Measurements from ENCODE around the gene PTPN11. TPM values are rescaled to one million over a fixed set of nuclear protein-coding genes. Genes with fewer than 3 reads are reported as not detected.

PTPN11 gene
- 70.3 TPM for polyA plus RNA-seq (2013, experiment 1 of 2)
- polyA plus RNA-seq (2013, experiment 2 of 2), result 69.8 TPM

- peaks cover 22% of the 10 kb centered on the region for H3K36me3 ChIP-seq (ENCODE audit: control insufficient read depth, insufficient read depth, low read length)
- peak within 1 kb of the TSS; percentile 97 for H3K27ac ChIP-seq (ENCODE audit: low read depth, low read length, severe bottlenecking)
- H3K4me3 ChIP-seq (ENCODE audit: extremely low read depth, insufficient read depth, low read length, poor library complexity, severe bottlenecking), result peak within 1 kb of the TSS; percentile 84
- H3K9me3 ChIP-seq (ENCODE audit: control insufficient read depth, low read length), result no peaks in the 10 kb centered on the region
- WGBS, 2 experiments (ENCODE audit: insufficient coverage in 2 of 2), result 0% methylated on average over 62 to 79 of the region's 89 CpGs
- H3K4me1 ChIP-seq (ENCODE audit: control insufficient read depth, insufficient read depth, low read length, poor library complexity, severe bottlenecking), result no peaks in the 10 kb centered on the region
These were observed at the start of gene PTPN11 for GRCh38 chr12:112418608-112419296. Gene PTPN11 (plus strand): TSS chr12:112418947. CDS start chr12:112419112, 165 bp downstream.

GRCh38 chr12:112370199-112370598, 48.5 kb upstream of the PTPN11 start:
- Histone ChIP-seq H3K36me3 (ENCODE audit: control insufficient read depth, insufficient read depth, low read length) (peaks cover 3% of the 10 kb centered on the region), H3K4me1 (ENCODE audit: control insufficient read depth, insufficient read depth, low read length, poor library complexity, severe bottlenecking) (peaks cover 3% of the 10 kb centered on the region), H3K9me3 (ENCODE audit: control insufficient read depth, low read length) (no peaks in the 10 kb centered on the region), H3K27ac (ENCODE audit: low read depth, low read length, severe bottlenecking) (no peak overlapping the region), H3K4me3 (ENCODE audit: extremely low read depth, insufficient read depth, low read length, poor library complexity, severe bottlenecking) (no peak overlapping the region)
- WGBS, 2 experiments (ENCODE audit: insufficient coverage in 2 of 2), result no CpG with 5 or more reads among the region's 1 CpG

GRCh38 chr12:112370868-112371510, 47.8 kb upstream of the PTPN11 start:
- peaks cover 6% of the 10 kb centered on the region for H3K36me3 ChIP-seq (ENCODE audit: control insufficient read depth, insufficient read depth, low read length)
- H3K4me3 ChIP-seq (ENCODE audit: extremely low read depth, insufficient read depth, low read length, poor library complexity, severe bottlenecking), result no peak overlapping the region
- WGBS, 2 experiments (ENCODE audit: insufficient coverage in 2 of 2), result 91 to 92% methylated on average over 6 of the region's 8 CpGs
- H3K27ac ChIP-seq (ENCODE audit: low read depth, low read length, severe bottlenecking), result no peak overlapping the region
- peaks cover 3% of the 10 kb centered on the region for H3K4me1 ChIP-seq (ENCODE audit: control insufficient read depth, insufficient read depth, low read length, poor library complexity, severe bottlenecking)
- H3K9me3 ChIP-seq (ENCODE audit: control insufficient read depth, low read length), result no peaks in the 10 kb centered on the region

GRCh38 chr12:112374166-112374740, 44.5 kb upstream of the PTPN11 start:
- no peak overlapping the region for H3K27ac ChIP-seq (ENCODE audit: low read depth, low read length, severe bottlenecking)
- H3K36me3 ChIP-seq (ENCODE audit: control insufficient read depth, insufficient read depth, low read length), result peaks cover 6% of the 10 kb centered on the region
- no peak overlapping the region for H3K4me3 ChIP-seq (ENCODE audit: extremely low read depth, insufficient read depth, low read length, poor library complexity, severe bottlenecking)
- no peaks in the 10 kb centered on the region for H3K9me3 ChIP-seq (ENCODE audit: control insufficient read depth, low read length)
- 100% methylated on average over 1 to 2 of the region's 3 CpGs for WGBS, 2 experiments (ENCODE audit: insufficient coverage in 2 of 2)
- H3K4me1 ChIP-seq (ENCODE audit: control insufficient read depth, insufficient read depth, low read length, poor library complexity, severe bottlenecking), result peaks cover 3% of the 10 kb centered on the region

GRCh38 chr12:112375105-112375504, 43.6 kb upstream of the PTPN11 start:
- H3K27ac ChIP-seq (ENCODE audit: low read depth, low read length, severe bottlenecking), result no peak overlapping the region
- H3K4me1 ChIP-seq (ENCODE audit: control insufficient read depth, insufficient read depth, low read length, poor library complexity, severe bottlenecking), result peaks cover 3% of the 10 kb centered on the region
- peaks cover 6% of the 10 kb centered on the region for H3K36me3 ChIP-seq (ENCODE audit: control insufficient read depth, insufficient read depth, low read length)
- H3K9me3 ChIP-seq (ENCODE audit: control insufficient read depth, low read length), result no peaks in the 10 kb centered on the region
- 100% methylated on average over 1 of the region's 5 CpGs; no CpG with 5 or more reads in 1 of the 2 experiments for WGBS, 2 experiments (ENCODE audit: insufficient coverage in 2 of 2)
- no peak overlapping the region for H3K4me3 ChIP-seq (ENCODE audit: extremely low read depth, insufficient read depth, low read length, poor library complexity, severe bottlenecking)

GRCh38 chr12:112380663-112381405, 37.9 kb upstream of the PTPN11 start:
- Histone ChIP-seq H3K4me1 (ENCODE audit: control insufficient read depth, insufficient read depth, low read length, poor library complexity, severe bottlenecking) (peaks cover 3% of the 10 kb centered on the region), H3K36me3 (ENCODE audit: control insufficient read depth, insufficient read depth, low read length) (no peaks in the 10 kb centered on the region), H3K9me3 (ENCODE audit: control insufficient read depth, low read length) (no peaks in the 10 kb centered on the region), H3K27ac (ENCODE audit: low read depth, low read length, severe bottlenecking) (no peak overlapping the region), H3K4me3 (ENCODE audit: extremely low read depth, insufficient read depth, low read length, poor library complexity, severe bottlenecking) (peak overlapping the region; percentile 70)
- 56 to 59% methylated on average over 28 to 31 of the region's 34 CpGs for WGBS, 2 experiments (ENCODE audit: insufficient coverage in 2 of 2)

GRCh38 chr12:112381406-112381882, 37.3 kb upstream of the PTPN11 start:
- Histone ChIP-seq H3K4me3 (ENCODE audit: extremely low read depth, insufficient read depth, low read length, poor library complexity, severe bottlenecking) (peak overlapping the region; percentile 70), H3K4me1 (ENCODE audit: control insufficient read depth, insufficient read depth, low read length, poor library complexity, severe bottlenecking) (peaks cover 3% of the 10 kb centered on the region), H3K27ac (ENCODE audit: low read depth, low read length, severe bottlenecking) (peak overlapping the region; percentile 53), H3K9me3 (ENCODE audit: control insufficient read depth, low read length) (no peaks in the 10 kb centered on the region), H3K36me3 (ENCODE audit: control insufficient read depth, insufficient read depth, low read length) (no peaks in the 10 kb centered on the region)
- 0 to 1% methylated on average over 12 to 25 of the region's 33 CpGs for WGBS, 2 experiments (ENCODE audit: insufficient coverage in 2 of 2)

GRCh38 chr12:112381883-112382796, 36.6 kb upstream of the PTPN11 start, which contains the start of gene HECTD4:
Gene HECTD4 (minus strand): TSS chr12:112382431. CDS start chr12:112382128, 303 bp downstream.
- 2 to 3% methylated on average over 73 to 97 of the region's 106 CpGs for WGBS, 2 experiments (ENCODE audit: insufficient coverage in 2 of 2)
- Histone ChIP-seq H3K27ac (ENCODE audit: low read depth, low read length, severe bottlenecking) (peak within 1 kb of the TSS; percentile 53), H3K9me3 (ENCODE audit: control insufficient read depth, low read length) (no peaks in the 10 kb centered on the region)

GRCh38 chr12:112382866-112383265, 35.9 kb upstream of the PTPN11 start:
- H3K36me3 ChIP-seq (ENCODE audit: control insufficient read depth, insufficient read depth, low read length), result no peaks in the 10 kb centered on the region
- no peak overlapping the region for H3K27ac ChIP-seq (ENCODE audit: low read depth, low read length, severe bottlenecking)
- no peaks in the 10 kb centered on the region for H3K9me3 ChIP-seq (ENCODE audit: control insufficient read depth, low read length)
- H3K4me1 ChIP-seq (ENCODE audit: control insufficient read depth, insufficient read depth, low read length, poor library complexity, severe bottlenecking), result peaks cover 3% of the 10 kb centered on the region
- H3K4me3 ChIP-seq (ENCODE audit: extremely low read depth, insufficient read depth, low read length, poor library complexity, severe bottlenecking), result peak overlapping the region; percentile 70
- WGBS, 2 experiments (ENCODE audit: insufficient coverage in 2 of 2), result 93 to 94% methylated on average over 9 of the region's 11 CpGs

More at GRCh38 chr12:112381883-112382796, 36.6 kb upstream of the PTPN11 start, which contains the start of gene HECTD4:
- peaks cover 3% of the 10 kb centered on the region for H3K4me1 ChIP-seq (ENCODE audit: control insufficient read depth, insufficient read depth, low read length, poor library complexity, severe bottlenecking)
- no peaks in the 10 kb centered on the region for H3K36me3 ChIP-seq (ENCODE audit: control insufficient read depth, insufficient read depth, low read length)
- H3K4me3 ChIP-seq (ENCODE audit: extremely low read depth, insufficient read depth, low read length, poor library complexity, severe bottlenecking), result peak within 1 kb of the TSS; percentile 70

Measured in mesodermal cell (in vitro differentiated cells).